HG03342 (cell line): ENCODE measurements around the gene GNG2.

Experiments
- ATAC-seq: cut with Tn5 transposase; IDR thresholded peaks from one replicate; pipeline ENCODE4 v1.9.1; 2021; ENCODE audit warnings: mild to moderate bottlenecking, moderate library complexity; ENCODE audit not compliant: unreplicated experiment

GNG2 gene

DNA sequence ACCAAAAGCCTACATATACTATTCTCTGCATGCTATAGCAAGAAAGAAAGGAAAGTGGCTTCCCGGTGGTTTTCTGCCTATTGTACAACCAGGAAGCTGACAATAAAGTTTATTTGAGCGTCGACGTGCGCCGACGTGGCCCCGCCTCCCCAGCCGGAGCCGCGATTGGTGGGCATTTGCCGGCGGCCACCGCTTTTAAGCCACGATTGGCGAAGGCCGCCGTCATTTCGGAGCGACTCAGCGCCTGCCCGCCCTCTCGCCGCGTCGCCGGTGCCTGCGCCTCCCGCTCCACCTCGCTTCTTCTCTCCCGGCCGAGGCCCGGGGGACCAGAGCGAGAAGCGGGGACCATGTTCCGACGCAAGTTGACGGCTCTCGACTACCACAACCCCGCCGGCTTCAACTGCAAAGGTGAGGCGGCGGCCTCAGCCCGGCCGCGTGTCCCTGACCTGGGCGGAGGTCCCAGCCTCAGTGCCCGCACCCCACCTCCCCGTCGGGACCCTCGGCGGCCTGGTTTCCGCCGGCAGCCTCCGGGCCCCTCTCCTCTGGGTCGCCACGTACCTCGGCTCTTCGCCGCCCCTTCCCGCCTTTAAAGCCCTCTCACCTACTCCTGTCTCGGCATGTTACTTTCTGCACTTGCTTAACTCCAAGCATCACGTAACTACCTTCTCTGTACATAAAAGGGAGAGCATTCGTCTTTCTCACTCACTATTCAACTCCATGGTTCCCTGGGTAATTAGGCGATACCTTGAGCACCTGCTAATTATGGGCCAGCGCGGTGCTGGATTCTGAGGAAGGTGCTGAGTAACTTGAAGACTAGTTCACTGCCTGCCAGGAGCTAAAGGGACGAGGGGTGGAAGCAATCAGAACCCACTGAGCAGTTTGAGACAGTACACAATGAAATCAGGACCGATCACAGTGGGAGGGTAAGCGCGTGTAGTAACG is 129.2 kb downstream of the GNG2 start, which contains the start of gene RTRAF:
Gene RTRAF (plus strand): TSS at position 254 of the 942 bp plus-strand sequence. CDS start 94 bp downstream, at position 348.
- peak; percentile 93 for ATAC-seq

DNA sequence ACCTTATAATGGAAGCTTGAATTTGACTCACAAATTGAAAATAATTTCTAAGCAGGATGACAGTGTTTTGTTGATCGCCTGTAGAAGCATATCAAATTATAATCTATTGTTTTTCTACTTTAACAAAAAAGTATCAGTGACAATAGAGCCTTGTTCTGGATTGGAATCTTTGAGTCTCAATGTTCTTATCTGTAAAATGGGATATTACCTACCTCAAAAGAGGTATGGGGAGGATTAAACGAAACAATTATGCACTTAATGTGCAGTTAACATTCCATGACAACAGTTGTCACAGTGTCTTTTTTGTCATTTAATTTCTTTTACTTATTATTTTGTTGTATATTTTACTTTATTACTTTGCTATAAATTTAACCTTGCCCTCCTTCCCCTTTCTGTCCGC is 130.1 kb downstream of the GNG2 start:
- no peak for ATAC-seq

DNA sequence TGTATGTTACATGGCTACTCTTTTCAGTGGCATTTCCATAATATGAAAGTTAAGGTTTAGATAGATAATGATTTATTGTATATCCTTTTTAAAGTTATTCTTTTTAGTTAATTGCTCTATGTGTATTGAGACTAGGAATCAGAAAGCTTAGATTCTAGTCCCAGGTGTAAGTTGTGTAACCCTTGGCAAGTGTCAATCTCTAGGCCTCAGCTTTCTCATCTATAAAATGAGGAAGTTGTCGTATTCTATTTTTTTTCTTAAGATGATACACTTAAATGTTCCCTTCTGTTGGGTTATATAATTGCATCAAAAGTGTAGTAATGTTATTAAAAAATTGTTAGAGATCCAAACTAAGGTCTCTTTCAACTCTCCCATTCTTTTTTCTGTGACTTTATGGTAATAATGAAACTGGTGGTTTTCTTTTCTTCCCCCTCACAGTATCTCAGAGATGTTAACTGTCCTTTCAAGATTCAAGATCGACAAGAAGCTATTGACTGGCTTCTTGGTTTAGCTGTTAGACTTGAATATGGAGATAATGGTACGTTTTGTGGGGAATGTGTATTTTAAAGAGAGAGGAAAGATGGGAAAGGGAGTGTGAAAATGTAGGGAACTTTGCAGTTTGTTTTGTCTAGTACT is 133.0 kb downstream of the GNG2 start:
- ATAC-seq: no peak

DNA sequence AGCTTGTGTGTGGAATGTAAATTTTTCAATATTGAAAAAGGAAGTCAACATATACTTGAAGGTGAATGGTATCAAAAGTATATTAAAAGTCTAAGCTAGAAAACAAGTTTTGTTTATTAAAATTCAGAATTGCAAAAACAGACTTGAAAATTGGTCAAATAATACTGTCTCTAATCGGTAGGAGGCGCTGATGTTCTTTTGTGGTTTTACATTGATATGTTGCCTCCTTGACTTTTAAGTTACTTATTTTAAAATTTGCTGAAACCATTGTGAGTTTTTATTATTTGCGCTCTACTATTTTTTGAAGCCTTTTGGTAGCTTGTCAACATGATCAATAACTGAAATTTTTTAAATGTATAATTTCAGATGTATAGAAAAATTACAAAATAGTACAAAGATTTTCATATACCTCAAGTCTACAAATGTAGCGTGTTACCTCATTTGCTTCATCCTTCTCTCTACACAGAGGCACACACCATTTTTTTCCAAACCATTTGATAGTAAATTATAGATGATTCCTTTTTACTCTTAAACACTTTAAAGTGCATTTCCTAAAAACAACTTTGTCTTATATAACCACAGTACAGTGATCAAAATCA is 135.8 kb downstream of the GNG2 start:
- ATAC-seq: no peak

DNA sequence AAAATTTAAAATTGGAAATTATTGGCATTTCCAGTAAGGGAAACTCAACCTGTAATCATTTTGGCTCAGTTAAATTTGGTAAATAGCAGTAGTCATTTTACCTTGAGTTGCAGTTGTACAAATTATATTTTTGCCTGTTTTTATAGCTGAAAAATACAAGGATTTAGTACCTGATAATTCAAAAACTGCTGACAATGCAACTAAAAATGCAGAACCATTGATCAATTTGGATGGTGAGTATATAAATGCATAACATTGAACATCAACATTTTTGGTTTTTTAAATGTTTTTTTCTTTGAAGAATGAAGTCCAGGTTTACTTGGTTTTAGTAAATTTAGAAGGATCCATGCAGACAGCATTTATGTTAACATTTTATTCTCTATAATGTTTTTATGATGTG is 137.9 kb downstream of the GNG2 start:
- ATAC-seq: no peak

DNA sequence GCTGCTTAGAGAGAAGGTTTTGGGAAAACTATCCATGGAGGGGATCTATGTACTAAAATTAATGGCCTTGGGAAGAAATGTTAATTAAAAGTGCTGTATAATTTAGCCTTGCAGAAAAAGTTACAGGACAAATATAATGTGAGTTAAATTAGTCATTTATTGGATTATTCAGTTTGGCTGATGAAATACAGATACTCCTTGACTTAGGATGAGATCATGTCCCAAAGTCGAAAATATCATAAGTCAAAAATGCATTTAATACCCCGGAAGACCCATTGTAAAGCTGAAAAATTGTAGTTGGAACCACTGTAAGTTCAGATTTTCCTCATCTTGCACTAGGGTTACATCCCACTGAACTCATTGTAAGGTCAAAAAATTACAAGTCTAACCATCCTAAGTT is 138.7 kb downstream of the GNG2 start:
- no peak for ATAC-seq

DNA sequence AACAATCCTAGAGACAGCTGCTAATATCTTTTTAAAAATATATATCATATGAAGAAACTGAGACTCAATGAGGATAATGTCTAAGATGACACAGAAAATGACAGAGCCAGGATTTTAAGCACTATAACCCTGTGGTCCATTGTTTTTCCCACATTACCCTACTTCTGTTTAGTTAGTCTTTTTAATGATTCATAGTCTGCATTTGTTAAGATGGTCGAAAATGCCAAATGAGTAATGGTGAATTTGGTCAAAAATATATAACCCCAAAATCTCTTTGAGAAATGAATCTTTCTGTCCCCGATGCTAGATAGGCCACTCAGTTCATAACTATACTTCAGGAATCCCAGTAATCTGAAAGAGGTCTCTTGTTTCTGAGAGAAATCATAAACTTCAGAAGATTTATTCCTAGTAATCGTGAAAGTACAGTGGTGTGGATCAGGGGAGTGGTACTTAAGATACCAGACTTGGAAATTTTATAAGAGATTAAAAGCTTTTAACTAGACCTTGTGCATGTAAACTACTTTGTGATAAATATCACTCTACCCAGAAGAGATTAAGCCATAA is 139.7 kb downstream of the GNG2 start:
- no peak for ATAC-seq

DNA sequence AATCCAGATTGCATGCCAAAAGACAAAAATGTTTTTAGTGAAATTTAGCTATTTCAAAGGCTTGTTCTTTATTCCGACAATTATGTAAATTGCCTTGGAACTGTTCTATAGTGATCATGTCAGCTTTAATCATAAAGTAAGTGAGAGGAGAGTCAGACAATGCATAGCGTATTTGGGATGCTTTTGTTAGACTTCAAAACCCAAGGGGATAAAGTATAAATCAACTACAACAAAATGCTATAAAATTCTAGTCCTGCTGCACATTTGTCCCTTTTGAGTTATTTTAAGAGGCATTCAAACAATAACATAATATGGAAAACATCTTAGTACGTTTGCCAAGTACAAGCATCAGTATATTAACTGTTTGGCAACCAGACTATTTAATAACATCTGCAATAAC is 140.3 kb downstream of the GNG2 start:
- ATAC-seq: no peak

DNA sequence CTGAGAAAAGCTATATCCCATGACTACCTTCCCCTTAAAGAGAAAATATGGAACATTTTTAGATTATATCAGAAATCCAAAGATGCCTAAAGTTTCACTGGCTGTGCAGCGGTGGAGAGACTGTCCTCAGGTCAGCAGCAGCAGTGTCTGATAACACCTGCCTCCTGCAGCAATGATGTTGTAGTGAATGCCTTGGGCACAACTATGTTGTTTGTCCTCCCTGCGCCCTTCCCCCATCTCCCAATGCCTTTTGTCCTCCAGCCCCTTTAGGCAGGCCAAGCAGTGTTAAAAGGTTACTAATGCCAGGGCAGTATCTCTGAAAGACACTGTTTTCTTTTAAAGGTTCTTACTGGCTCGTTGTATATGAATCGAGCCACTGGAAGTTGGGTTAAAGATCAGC is 142.1 kb downstream of the GNG2 start:
- no peak for ATAC-seq

DNA sequence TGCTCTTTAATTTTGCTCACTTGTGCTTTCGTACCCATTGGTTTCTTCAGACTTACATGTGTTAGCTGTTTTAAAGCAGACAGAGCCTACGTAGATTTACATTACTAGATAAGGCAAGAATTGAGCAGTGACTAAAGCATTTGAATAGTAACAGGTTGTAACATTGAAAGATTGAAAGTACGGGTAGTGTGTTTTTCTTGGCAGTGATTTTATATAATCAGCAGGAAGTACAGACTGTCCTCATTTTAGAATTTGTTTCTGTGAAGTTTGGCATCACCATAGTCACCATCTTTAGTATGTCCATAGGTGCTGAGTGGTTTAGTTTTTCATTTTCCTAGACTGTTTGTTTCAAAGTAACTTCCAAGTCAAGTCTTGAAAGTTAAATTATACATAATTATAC is 142.9 kb downstream of the GNG2 start:
- ATAC-seq: no peak

DNA sequence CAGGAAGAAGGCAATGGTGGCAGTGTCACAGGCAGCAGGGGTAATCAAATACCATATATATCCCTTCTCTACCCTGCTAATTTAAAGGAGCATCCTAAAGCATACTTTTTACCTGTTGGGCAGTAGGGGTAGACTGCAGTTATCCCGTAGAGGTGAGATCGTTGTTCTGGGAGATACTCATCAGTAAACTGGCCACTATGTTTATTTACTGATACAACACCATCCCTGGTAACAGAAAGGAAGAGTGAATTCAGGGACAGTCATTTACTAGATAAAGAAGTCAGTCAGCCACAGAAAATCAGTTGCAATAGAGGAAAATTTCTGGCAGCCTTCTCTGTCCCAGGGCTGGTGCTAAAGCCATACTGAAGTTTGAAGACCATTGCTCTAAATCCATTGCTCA is 145.2 kb downstream of the GNG2 start:
- no peak for ATAC-seq

DNA sequence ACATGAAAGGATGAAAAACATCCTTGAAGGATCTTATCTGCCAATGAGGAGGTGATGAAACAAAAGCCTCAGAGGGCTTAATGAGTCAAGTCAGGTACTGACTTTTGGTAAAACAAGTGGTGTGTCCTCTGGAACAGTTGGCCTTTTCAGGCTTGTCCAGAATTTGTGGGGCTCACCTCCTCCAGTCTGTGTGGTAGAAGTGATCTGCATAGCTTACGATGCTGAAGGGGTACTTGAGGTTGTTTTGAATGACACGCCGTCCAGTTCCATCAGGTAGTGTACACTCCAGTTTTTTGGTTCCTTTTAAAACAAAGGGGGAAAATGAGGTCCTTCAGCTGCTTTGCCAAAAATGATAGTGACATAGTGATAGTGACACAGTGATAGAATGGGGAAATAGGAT is 145.9 kb downstream of the GNG2 start:
- ATAC-seq: no peak

DNA sequence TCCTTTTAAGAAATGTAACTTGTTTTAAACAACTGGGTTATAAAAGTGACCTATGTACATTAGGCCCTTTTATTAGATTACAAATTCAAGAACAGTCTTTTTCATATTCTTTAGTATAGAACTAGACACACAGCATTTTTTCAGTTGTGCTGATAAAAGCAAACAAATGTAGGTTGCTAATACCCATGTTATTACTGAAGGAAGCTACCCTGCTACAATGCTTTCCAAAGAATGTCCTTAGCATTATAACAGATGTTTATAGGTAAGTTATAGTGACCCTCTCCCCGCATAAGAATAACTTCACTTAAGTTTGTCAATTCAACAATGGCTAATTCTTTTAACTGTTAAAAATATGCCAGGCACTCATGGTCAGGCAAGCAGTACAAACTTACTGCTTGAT is 146.8 kb downstream of the GNG2 start:
- no peak for ATAC-seq

DNA sequence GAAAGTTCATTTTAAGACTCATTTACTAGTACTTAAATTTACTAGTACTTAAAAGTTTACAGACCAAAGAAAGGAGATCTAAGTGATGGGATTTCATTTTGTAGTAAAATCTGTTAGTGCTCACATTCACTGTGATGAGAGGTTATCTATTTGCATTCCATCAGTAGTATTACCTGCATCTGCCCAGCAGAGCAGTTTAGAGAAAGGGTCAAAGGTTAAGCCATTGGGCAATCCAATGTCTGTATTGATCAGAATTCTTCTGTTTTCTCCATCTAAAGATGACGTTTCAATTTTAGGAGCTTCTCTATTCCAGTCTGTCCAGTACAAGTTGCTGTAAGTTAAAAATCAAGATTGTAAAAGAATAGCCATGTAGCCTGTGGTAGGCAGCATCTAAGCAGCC is 147.2 kb downstream of the GNG2 start:
- no peak for ATAC-seq

DNA sequence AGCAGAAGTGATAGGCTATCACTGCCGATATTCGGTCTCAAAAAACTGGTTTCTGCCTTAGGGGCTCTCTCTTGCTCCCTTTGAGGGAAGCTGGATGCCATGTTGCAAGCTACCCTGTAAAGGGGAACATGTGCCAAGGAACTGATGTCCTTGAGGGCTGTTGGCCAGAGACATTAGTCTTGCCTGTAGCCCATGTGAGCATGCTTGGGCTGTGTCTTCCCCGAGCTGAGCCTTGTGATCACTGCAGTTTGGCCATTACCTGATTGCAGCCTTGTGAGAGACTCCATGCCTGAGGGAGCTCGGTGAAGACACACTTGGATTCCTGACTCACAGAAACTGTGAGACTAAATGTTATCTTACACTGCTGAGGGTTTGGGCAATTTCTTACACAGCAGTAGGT is 147.7 kb downstream of the GNG2 start:
- ATAC-seq: no peak

DNA sequence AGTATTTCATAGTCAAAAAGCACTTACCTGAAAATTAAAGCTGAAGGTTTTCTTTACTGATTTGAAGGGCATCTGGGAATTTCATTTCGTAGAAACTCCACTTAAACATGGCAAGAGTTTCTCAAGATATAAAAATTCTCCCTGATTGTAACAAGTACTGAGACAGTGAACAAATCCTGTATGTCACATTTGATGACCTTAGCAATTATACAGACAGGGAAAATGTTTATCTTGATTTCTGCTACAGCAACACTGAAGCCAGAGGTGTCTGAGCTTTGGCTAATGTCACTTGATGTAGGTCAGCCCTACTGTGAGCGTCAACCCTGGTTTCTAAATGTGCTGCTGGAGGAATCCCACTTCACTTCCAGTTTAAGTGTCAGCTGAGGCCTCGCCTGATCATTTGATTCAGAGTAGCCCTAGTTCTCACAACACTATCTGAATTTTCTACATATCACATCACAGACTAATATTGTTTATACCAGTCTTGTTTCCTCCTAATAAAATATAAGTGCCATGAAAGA is 149.8 kb downstream of the GNG2 start:
- no peak for ATAC-seq

DNA sequence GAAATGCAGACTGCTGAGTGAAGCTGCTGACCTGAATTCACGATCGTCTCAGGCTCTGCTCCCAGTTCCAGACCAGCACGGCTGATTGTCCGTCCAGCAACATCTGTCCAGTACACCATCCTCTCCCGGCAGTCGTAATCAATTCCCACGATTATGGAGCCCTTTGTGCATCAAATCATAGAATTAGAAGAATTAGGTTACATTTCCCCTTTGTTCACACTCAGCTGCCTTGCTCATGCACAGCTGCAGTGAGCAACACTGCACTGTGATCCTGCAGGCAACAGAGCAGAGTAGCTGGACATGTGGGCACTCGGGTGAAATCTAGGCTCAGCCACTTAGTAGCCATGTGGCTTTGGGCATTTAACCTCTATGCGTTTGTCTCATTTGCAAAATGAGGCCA is 151.1 kb downstream of the GNG2 start:
- ATAC-seq: no peak

DNA sequence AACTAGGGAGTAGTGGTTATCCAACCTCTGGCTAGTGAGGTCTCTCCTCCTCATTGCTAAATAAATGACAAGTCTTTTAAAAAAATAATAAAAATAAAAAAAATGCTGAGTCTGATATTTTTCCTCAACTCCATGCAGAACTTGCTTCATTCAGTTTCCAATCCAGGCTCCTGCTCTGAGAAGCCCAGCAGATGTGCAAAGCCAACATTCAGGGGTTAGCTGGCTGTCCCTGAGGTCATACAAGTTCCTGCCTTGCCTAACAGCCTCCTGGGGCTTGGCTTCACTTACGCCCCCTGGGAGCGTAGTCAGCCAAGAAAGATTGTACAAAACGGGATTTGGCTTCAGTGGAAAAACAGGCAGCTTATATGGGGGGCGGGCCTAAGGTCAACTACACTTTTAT is 152.2 kb downstream of the GNG2 start:
- no peak for ATAC-seq

DNA sequence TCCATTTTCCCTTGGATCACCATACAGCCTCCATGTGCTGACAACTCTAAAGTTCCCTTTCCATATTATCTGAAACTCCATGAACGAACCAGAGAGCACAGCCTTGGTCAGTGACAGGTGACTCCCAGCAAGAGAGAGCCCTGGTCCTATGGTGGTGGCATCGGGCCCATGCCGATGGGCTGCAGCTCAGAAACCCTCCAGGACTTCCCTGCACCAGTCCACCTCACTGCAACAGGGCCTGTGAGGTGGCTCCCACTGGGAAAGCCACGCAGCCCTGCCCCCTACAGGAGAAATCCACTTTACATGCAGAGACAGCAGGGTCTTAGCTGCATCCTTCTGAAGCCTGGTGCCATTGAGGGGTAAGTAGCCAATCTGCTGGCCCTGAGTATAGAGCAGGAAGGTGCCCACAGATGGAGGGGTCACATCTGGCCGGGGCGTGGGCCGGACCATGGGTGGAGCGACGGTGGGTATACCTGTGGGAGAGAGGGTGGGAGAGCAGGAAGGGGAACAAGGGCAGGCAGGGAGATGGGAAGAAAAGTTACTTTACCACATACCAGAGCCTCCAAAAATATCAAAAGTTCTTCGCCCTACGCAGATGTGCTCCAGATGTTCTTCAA is 153.7 kb downstream of the GNG2 start:
- ATAC-seq: no peak

DNA sequence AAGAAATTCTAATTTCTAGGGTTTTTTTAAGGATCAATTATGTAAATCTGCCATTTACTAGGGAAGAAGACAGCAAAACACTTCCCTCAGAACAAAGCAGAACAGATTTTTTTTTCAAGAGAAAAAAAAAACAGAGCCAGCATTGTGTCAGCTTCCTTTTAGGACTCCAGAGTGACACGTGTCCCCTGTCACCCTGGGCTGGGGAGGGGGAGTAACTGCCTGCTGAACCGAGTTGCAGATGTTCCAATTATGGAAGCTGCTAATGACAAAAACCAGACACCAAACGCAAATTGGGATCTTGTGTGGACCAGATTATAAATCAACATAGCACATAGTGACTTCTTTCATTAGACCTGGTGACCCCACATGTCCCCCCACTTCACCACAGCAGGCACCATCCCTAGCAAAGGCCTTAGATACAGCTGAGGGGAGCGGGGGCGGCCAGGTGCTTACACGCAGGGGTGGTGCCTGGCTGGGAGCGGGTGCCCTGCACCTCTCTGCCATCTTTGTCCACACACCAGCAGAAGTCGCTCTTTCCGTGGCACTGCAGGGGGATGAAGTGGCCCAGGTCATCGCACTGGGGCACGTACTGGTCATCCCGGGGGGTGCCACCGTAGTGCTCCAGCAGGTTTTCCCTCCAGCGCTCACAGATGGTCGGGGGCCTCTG is 154.3 kb downstream of the GNG2 start:
- ATAC-seq: no peak
